BLaER1 (cell line): Measurements from ENCODE around the gene FBXL17.

Experiments used
- H3K27ac ChIP-seq: shearing (Covaris generic); formaldehyde crosslinking; 2 replicates; pipeline ENCODE4 v1.8.1; 2022
- H3K27me3 ChIP-seq: shearing (Covaris generic); formaldehyde crosslinking; 2 replicates; pipeline ENCODE4 v1.8.1; 2022
- H3K36me3 ChIP-seq: shearing (Covaris generic); formaldehyde crosslinking; 2 replicates; pipeline ENCODE4 v1.8.1; 2022
- H3K4me1 ChIP-seq: shearing (Covaris generic); formaldehyde crosslinking; 2 replicates; pipeline ENCODE4 v1.8.1; 2022
- H3K4me2 ChIP-seq: shearing (Covaris generic); formaldehyde crosslinking; 2 replicates; pipeline ENCODE4 v1.8.1; 2022
- H3K4me3 ChIP-seq: shearing (Covaris generic); formaldehyde crosslinking; 2 replicates; pipeline ENCODE4 v1.8.1; 2022
- H3K9ac ChIP-seq: shearing (Covaris generic); formaldehyde crosslinking; 2 replicates; pipeline ENCODE4 v1.8.1; 2022
- H3K9me3 ChIP-seq: shearing (Covaris generic); formaldehyde crosslinking; 2 replicates; pipeline ENCODE4 v1.8.1; 2022
- H4K20me1 ChIP-seq: shearing (Covaris generic); formaldehyde crosslinking; 2 replicates; pipeline ENCODE4 v1.8.1; 2022
- Cebpa-rat ChIP-seq: shearing (Covaris generic); IDR thresholded peaks from 2 replicates; pipeline ENCODE4 v1.8.1; 2022

Gene FBXL17

GRCh38 chr5:107990881-107991810 is 390.8 kb downstream of the FBXL17 start:
- Histone ChIP-seq H3K4me3 (no peak overlapping the region), H4K20me1 (no peaks in the 10 kb centered on the region), H3K9ac (no peak overlapping the region), H3K9me3 (no peaks in the 10 kb centered on the region), H3K4me2 (no peak overlapping the region), H3K4me1 (no peaks in the 10 kb centered on the region), H3K36me3 (no peaks in the 10 kb centered on the region), H3K27me3 (no peaks in the 10 kb centered on the region), H3K27ac (no peak overlapping the region)
- TF ChIP-seq Cebpa-rat: no peak

- H3K27me3 ChIP-seq: no peaks in the 10 kb centered on the region
- no peak overlapping the region for H3K9ac ChIP-seq
- H3K9me3 ChIP-seq: no peaks in the 10 kb centered on the region
- H3K27ac ChIP-seq: no peak overlapping the region
- H3K4me1 ChIP-seq: no peaks in the 10 kb centered on the region
- no peak overlapping the region for H3K4me3 ChIP-seq
- no peaks in the 10 kb centered on the region for H4K20me1 ChIP-seq
- H3K4me2 ChIP-seq: no peak overlapping the region
- no peaks in the 10 kb centered on the region for H3K36me3 ChIP-seq
- no peak for TF ChIP-seq Cebpa-rat
These were observed 396.8 kb downstream of the FBXL17 start for GRCh38 chr5:107985144-107985543.

- H3K27ac ChIP-seq: no peak overlapping the region
- H3K4me3 ChIP-seq: no peak overlapping the region
- no peak for TF ChIP-seq Cebpa-rat
- H3K9me3 ChIP-seq: no peaks in the 10 kb centered on the region
- no peaks in the 10 kb centered on the region for H3K36me3 ChIP-seq
- H3K27me3 ChIP-seq: no peaks in the 10 kb centered on the region
- no peaks in the 10 kb centered on the region for H3K4me1 ChIP-seq
- H4K20me1 ChIP-seq: no peaks in the 10 kb centered on the region
- H3K4me2 ChIP-seq: no peak overlapping the region
- H3K9ac ChIP-seq: no peak overlapping the region
These were observed 399.0 kb downstream of the FBXL17 start for GRCh38 chr5:107982703-107983425.

- Histone ChIP-seq H3K9ac (no peak overlapping the region), H4K20me1 (no peaks in the 10 kb centered on the region), H3K27me3 (no peaks in the 10 kb centered on the region), H3K9me3 (no peaks in the 10 kb centered on the region), H3K4me3 (no peak overlapping the region), H3K4me1 (no peaks in the 10 kb centered on the region), H3K36me3 (no peaks in the 10 kb centered on the region), H3K27ac (no peak overlapping the region), H3K4me2 (no peak overlapping the region)
- no peak for TF ChIP-seq Cebpa-rat
These were observed 400.8 kb downstream of the FBXL17 start for GRCh38 chr5:107980923-107981692.

- no peak for TF ChIP-seq Cebpa-rat
- Histone ChIP-seq H3K4me2 (no peak overlapping the region), H3K36me3 (no peaks in the 10 kb centered on the region), H3K27me3 (no peaks in the 10 kb centered on the region), H3K4me1 (no peaks in the 10 kb centered on the region), H3K27ac (no peak overlapping the region), H3K4me3 (no peak overlapping the region), H4K20me1 (no peaks in the 10 kb centered on the region), H3K9ac (no peak overlapping the region), H3K9me3 (no peaks in the 10 kb centered on the region)
These were observed 402.0 kb downstream of the FBXL17 start for GRCh38 chr5:107979900-107980299.

GRCh38 chr5:107979291-107979690 is 402.6 kb downstream of the FBXL17 start:
- no peak overlapping the region for H3K4me3 ChIP-seq
- H3K9me3 ChIP-seq: no peaks in the 10 kb centered on the region
- H3K27me3 ChIP-seq: no peaks in the 10 kb centered on the region
- H3K36me3 ChIP-seq: no peaks in the 10 kb centered on the region
- no peaks in the 10 kb centered on the region for H3K4me1 ChIP-seq
- no peak overlapping the region for H3K4me2 ChIP-seq
- no peaks in the 10 kb centered on the region for H4K20me1 ChIP-seq
- no peak overlapping the region for H3K27ac ChIP-seq
- TF ChIP-seq Cebpa-rat: peak; percentile 43; the same call in 1 of the 2 replicates
- H3K9ac ChIP-seq: no peak overlapping the region

- no peak overlapping the region for H3K4me2 ChIP-seq
- H3K27me3 ChIP-seq: no peaks in the 10 kb centered on the region
- H3K36me3 ChIP-seq: no peaks in the 10 kb centered on the region
- no peaks in the 10 kb centered on the region for H3K4me1 ChIP-seq
- TF ChIP-seq Cebpa-rat: no peak
- no peak overlapping the region for H3K27ac ChIP-seq
- H3K4me3 ChIP-seq: no peak overlapping the region
- H4K20me1 ChIP-seq: no peaks in the 10 kb centered on the region
- H3K9ac ChIP-seq: no peak overlapping the region
- H3K9me3 ChIP-seq: no peaks in the 10 kb centered on the region
These were observed 404.3 kb downstream of the FBXL17 start for GRCh38 chr5:107977550-107978071.

- no peak for TF ChIP-seq Cebpa-rat
- Histone ChIP-seq H3K4me1 (no peaks in the 10 kb centered on the region), H3K27me3 (no peaks in the 10 kb centered on the region), H3K27ac (no peak overlapping the region), H3K9me3 (no peaks in the 10 kb centered on the region), H3K9ac (no peak overlapping the region), H3K36me3 (no peaks in the 10 kb centered on the region), H4K20me1 (no peaks in the 10 kb centered on the region), H3K4me2 (no peak overlapping the region), H3K4me3 (no peak overlapping the region)
These were observed 406.3 kb downstream of the FBXL17 start for GRCh38 chr5:107975568-107975967.

- H3K9ac ChIP-seq: no peak overlapping the region
- H3K36me3 ChIP-seq: no peaks in the 10 kb centered on the region
- H3K9me3 ChIP-seq: no peaks in the 10 kb centered on the region
- no peak overlapping the region for H3K27ac ChIP-seq
- no peaks in the 10 kb centered on the region for H3K4me1 ChIP-seq
- no peak overlapping the region for H3K4me2 ChIP-seq
- no peak overlapping the region for H3K4me3 ChIP-seq
- H3K27me3 ChIP-seq: no peaks in the 10 kb centered on the region
- no peak for TF ChIP-seq Cebpa-rat
- no peaks in the 10 kb centered on the region for H4K20me1 ChIP-seq
These were observed 410.1 kb downstream of the FBXL17 start for GRCh38 chr5:107971846-107972245.
